Prostate gland (tissue), 2 donors: ENCODE measurements around the gene ZNF701.

Source experiments
- CTCF ChIP-seq, 4 experiments: fragments of 200-600 bp in 2 of 4; fragments of 450-650 bp in 2 of 4; sonication (generic) in 2 of 4; IDR thresholded peaks; 1 replicate in 3 of 4; 2 replicates in 1 of 4; pipeline ENCODE4 v1.5.1; 2016 to 2019; ENCODE audit warnings: antibody characterized with exemption in 4 of 4, mild to moderate bottlenecking in 2 of 4, moderate library complexity in 2 of 4
- POLR2A ChIP-seq: fragments of 450-650 bp; IDR thresholded peaks from one replicate; pipeline ENCODE4 v1.6.1; 2016; ENCODE audit warnings: antibody characterized with exemption, mild to moderate bottlenecking

GRCh38 chr19:52554216-52554971 lies 15.7 kb upstream of the ZNF701 start:
- TF ChIP-seq CTCF (IDR thresholded peaks at IDR 0.05) (no peak), POLR2A (no peak)
